Stomach (tissue), 9 donors: ENCODE measurements around the gene TMEM116. TPM values are rescaled to one million over a fixed set of nuclear protein-coding genes. Genes with fewer than 3 reads are reported as not detected.
"Not testable (repeated sequence)": the region's sequence is repeated elsewhere in the genome, so short reads cannot be mapped to it uniquely, and the experiment has no call there.

Experiments
- DNase-seq, 2 donors: peaks; one replicate each; pipeline versions ENCODE4 v3.0.0 to v3.0.0-alpha.2; 2013 to 2019
- H3K27ac ChIP-seq, 5 donors: fragments of 200-600 bp in 4 of 5; sonication (generic) in 4 of 5; one replicate each; pipeline ENCODE4 v1.5.1; 2013 to 2019; ENCODE audit warnings: mild to moderate bottlenecking in 1 of 5, moderate library complexity in 1 of 5
- H3K27me3 ChIP-seq, 3 donors: fragments of 200-600 bp; sonication (generic); one replicate each; pipeline ENCODE4 v1.5.1; 2017 to 2019; ENCODE audit warnings: mixed run types in 1 of 3
- H3K36me3 ChIP-seq, 4 donors: fragments of 200-600 bp; sonication (generic); 1 replicate in 3 of 4; 2 replicates in 1 of 4; pipeline ENCODE4 v1.5.1; 2016 to 2019
- H3K4me1 ChIP-seq, 4 donors: fragments of 200-600 bp; sonication (generic); one replicate each; pipeline ENCODE4 v1.5.1; 2016 to 2019
- H3K4me3 ChIP-seq, 4 donors: fragments of 200-600 bp; sonication (generic) in 3 of 4; one replicate each; pipeline ENCODE4 v1.5.1; 2016 to 2019; ENCODE audit warnings: mild to moderate bottlenecking in 1 of 4
- H3K9me3 ChIP-seq, 4 donors: fragments of 200-600 bp; sonication (generic); one replicate each; pipeline ENCODE4 v1.5.1; 2016 to 2019
- CTCF ChIP-seq, 7 experiments: fragments of 450-650 bp in 4 of 7; fragments of 200-600 bp in 3 of 7; sonication (generic) in 3 of 7; IDR thresholded peaks; one replicate each; pipeline ENCODE4 v1.5.1; 2016 to 2019; ENCODE audit warnings: antibody characterized with exemption in 7 of 7, control low read depth in 2 of 7, mild to moderate bottlenecking in 1 of 7
- EP300 ChIP-seq: sonication (generic); formaldehyde crosslinking; IDR thresholded peaks from one replicate; pipeline ENCODE4 v1.6.1; 2017; ENCODE audit warnings: antibody characterized with exemption
- POLR2A ChIP-seq, 4 donors: fragments of 450-650 bp; IDR thresholded peaks; one replicate each; pipeline ENCODE4 v1.6.1; 2016; ENCODE audit warnings: antibody characterized with exemption in 4 of 4, control low read depth in 2 of 4, mild to moderate bottlenecking in 1 of 4, moderate library complexity in 1 of 4
- POLR2AphosphoS5 ChIP-seq, 3 donors: sonication (generic); formaldehyde crosslinking; IDR thresholded peaks; one replicate each; pipeline ENCODE4 v1.6.1; 2016; ENCODE audit warnings: antibody characterized with exemption in 3 of 3
- WGBS, 5 donors: extraction: QIAGEN DNeasy Blood & Tissue Kit in 3 of 5; methylation state at CpG; one replicate each; pipeline versions ENCODE4 v1.1.5 to v1.1.7; 2013 to 2018; 5-methylcytosine and 5-hydroxymethylcytosine counted together
- intact Hi-C: fragments of 100-400 bp; cut with DNase I; formaldehyde crosslinking; loops from one replicate; pipeline ENCODE4 v1.15.1; 2023; ENCODE audit warnings: low total_unique reads
- polyA plus RNA-seq, 3 donors: library from polyadenylated mRNA; stranded (reverse); fragments of 200-250 nt; gene quantifications; one replicate each; pipeline ENCODE4 v1.2.3, GENCODE V29; 2013
- total RNA-seq, 5 donors: library from RNA; depleted of rRNA; stranded (reverse); fragments of >200 nt; gene quantifications; one replicate each; pipeline versions ENCODE4 v1.1.0 to v1.2.3, GENCODE V29; 2014 to 2016
- donor health status: healthy with polysubstance abuse.
- donor health status: Bipolar disorder and iron deficiency.
- donor health status: healthy.

TMEM116 gene
- total and polyA plus RNA-seq, 8 donors = 0.58 to 20.2 (median 8.2) TPM

- intact Hi-C loops = no loop called here
- Histone ChIP-seq H3K27me3 (no peaks in the 10 kb centered on the region), H3K4me3 (no peak overlapping the region), H3K36me3 (no peaks in the 10 kb centered on the region), H3K27ac (no peak overlapping the region), H3K9me3 (no peaks in the 10 kb centered on the region), H3K4me1 (peaks cover 0 to 51% (median 22%) of the 10 kb centered on the region in 4 donors)
- no peak for TF ChIP-seq POLR2AphosphoS5 (IDR thresholded peaks at IDR 0.05)
- no peak for TF ChIP-seq EP300
- TF ChIP-seq CTCF (IDR thresholded peaks at IDR 0.05) = no peak
- TF ChIP-seq POLR2A (IDR thresholded peaks at IDR 0.05) = no peak
- no peak for DNase-seq
- 88 to 97% (median 93%) methylated on average over 2 of the region's 2 CpGs for WGBS, 5 donors
These were observed 15.7 kb downstream of the TMEM116 start for GRCh38 chr12:111997300-111997699.

GRCh38 chr12:111995782-111996480 lies 17.0 kb downstream of the TMEM116 start:
- H3K27me3 ChIP-seq = no peaks in the 10 kb centered on the region
- H3K27ac ChIP-seq = no peak overlapping the region
- intact Hi-C loops = no loop called here
- H3K36me3 ChIP-seq = peaks cover 0 to under 1% (median 0%) of the 10 kb centered on the region in 4 donors
- H3K9me3 ChIP-seq = no peaks in the 10 kb centered on the region
- no peak for TF ChIP-seq EP300
- TF ChIP-seq POLR2AphosphoS5 (IDR thresholded peaks at IDR 0.05) = no peak
- no peak for TF ChIP-seq CTCF (IDR thresholded peaks at IDR 0.05)
- no peak for TF ChIP-seq POLR2A (IDR thresholded peaks at IDR 0.05)
- WGBS, 5 donors = 86 to 100% (median 97%) methylated on average over 1 of the region's 1 CpG
- peaks cover 0 to 38% (median 17%) of the 10 kb centered on the region in 4 donors for H3K4me1 ChIP-seq
- no peak for DNase-seq
- H3K4me3 ChIP-seq = no peak overlapping the region

- H3K4me1 ChIP-seq = peaks cover 0 to 36% (median 17%) of the 10 kb centered on the region in 4 donors
- H3K27me3 ChIP-seq, H3K9me3 ChIP-seq, intact Hi-C loops, H3K36me3 ChIP-seq: not testable (repeated sequence)
- H3K4me3 ChIP-seq = peak overlapping the region; percentile 12 to 32 (median 20)
- H3K27ac ChIP-seq = peak overlapping the region in 4 of 5 donors; percentile 13 to 54 (median 32)
- WGBS, 5 donors = 31 to 42% (median 36%) methylated on average over 17 of the region's 17 CpGs
- DNase-seq = peak in 1 of 2 donors; percentile 58
These were observed 18.5 kb downstream of the TMEM116 start for GRCh38 chr12:111994211-111995111.

- TF ChIP-seq POLR2A (IDR thresholded peaks at IDR 0.05) (no peak), CTCF (IDR thresholded peaks at IDR 0.05) (no peak), EP300 (no peak), POLR2AphosphoS5 (IDR thresholded peaks at IDR 0.05) (no peak)
- Histone ChIP-seq H3K27ac (peak overlapping the region in 3 of 5 donors; percentile 13 to 54 (median 30)), H3K4me1 (peaks cover 0 to 39% (median 17%) of the 10 kb centered on the region in 4 donors), H3K27me3 (no peaks in the 10 kb centered on the region), H3K4me3 (peak overlapping the region in 1 of 4 donors; percentile 27), H3K36me3 (peaks cover 0 to 6% (median 0%) of the 10 kb centered on the region in 4 donors), H3K9me3 (no peaks in the 10 kb centered on the region)
- intact Hi-C loops = no loop called here
- DNase-seq = peak in 1 of 2 donors; percentile 10
- 56 to 74% (median 68%) methylated on average over 2 of the region's 2 CpGs for WGBS, 5 donors
These were observed 19.4 kb downstream of the TMEM116 start for GRCh38 chr12:111993292-111994150.
